ENCODE results near the gene COL17A1.

- no peak for TF ChIP-seq CTCF (IDR thresholded peaks at IDR 0.05; ENCODE audit: insufficient read depth, low read depth, low read length)
- TF ChIP-seq EZH2 (IDR thresholded peaks at IDR 0.05; ENCODE audit: insufficient read depth, low read length), result no peak
Measured at GRCh38 chr10:104053201-104053600, 32.5 kb downstream of the COL17A1 start.
